Measurements from ENCODE around the gene HPCAL1.

DNA sequence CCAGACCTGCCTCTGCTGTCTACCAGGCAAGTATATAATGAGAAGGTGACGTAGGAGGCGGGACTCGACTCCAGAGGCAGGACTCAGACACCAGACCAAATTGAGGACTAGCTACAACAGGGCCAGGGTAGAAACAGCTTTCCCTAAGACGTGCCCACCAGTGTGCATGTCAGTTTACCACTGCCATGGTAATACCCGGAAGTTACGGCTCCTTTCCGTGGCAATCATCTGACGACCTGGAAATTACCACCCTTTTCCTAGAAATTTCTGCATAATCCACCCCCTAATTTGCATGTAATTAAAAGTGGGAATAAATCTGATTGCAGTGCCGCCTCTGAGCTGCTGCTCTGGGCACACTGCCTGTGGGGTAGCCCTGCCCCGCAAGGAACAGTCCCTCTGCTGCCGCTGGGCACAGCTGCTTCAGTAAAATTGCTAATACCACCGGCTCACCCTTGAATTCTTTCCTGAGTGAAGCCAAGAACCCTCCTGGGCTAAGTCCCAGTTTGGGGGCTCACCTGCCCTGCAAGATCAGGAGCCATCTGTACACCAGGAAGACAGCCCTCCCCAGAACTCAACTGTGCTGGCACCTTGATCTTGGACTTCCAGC is 86.4 kb downstream of the HPCAL1 start:
- no peak for TF ChIP-seq POLR2A (IDR thresholded peaks at IDR 0.05)
- TF ChIP-seq, protein P1, sequence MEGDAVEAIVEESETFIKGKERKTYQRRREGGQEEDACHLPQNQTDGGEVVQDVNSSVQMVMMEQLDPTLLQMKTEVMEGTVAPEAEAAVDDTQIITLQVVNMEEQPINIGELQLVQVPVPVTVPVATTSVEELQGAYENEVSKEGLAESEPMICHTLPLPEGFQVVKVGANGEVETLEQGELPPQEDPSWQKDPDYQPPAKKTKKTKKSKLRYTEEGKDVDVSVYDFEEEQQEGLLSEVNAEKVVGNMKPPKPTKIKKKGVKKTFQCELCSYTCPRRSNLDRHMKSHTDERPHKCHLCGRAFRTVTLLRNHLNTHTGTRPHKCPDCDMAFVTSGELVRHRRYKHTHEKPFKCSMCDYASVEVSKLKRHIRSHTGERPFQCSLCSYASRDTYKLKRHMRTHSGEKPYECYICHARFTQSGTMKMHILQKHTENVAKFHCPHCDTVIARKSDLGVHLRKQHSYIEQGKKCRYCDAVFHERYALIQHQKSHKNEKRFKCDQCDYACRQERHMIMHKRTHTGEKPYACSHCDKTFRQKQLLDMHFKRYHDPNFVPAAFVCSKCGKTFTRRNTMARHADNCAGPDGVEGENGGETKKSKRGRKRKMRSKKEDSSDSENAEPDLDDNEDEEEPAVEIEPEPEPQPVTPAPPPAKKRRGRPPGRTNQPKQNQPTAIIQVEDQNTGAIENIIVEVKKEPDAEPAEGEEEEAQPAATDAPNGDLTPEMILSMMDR (IDR thresholded peaks at IDR 0.05), result no peak

Measured in testis (tissue), 2 donors.